ENCODE measurements around the gene RGS9BP.

Gene RGS9BP

GRCh38 chr19:32661318-32661717 is 14.3 kb upstream of the RGS9BP start:
- DNase-seq (ENCODE audit: low read depth, low spot score) = no peak
- no peak overlapping the region for H3K4me3 ChIP-seq (ENCODE audit: low read depth, low read length)
- POLR2A ChIA-PET = no interaction called here
- no peak for TF ChIP-seq CTCF (IDR thresholded peaks at IDR 0.05; ENCODE audit: insufficient read depth, low read length, missing control alignments)
- CTCF ChIA-PET = no interaction called here

GRCh38 chr19:32662186-32662585 is 13.5 kb upstream of the RGS9BP start:
- TF ChIP-seq CTCF (IDR thresholded peaks at IDR 0.05; ENCODE audit: insufficient read depth, low read length, missing control alignments) = no peak
- H3K4me3 ChIP-seq (ENCODE audit: low read depth, low read length) = no peak overlapping the region
- CTCF ChIA-PET = no interaction called here
- DNase-seq (ENCODE audit: low read depth, low spot score) = no peak
- POLR2A ChIA-PET = no interaction called here

- TF ChIP-seq CTCF (IDR thresholded peaks at IDR 0.05; ENCODE audit: insufficient read depth, low read length, missing control alignments) = no peak
- ChIA-PET CTCF (no interaction called here), POLR2A (no interaction called here)
- no peak overlapping the region for H3K4me3 ChIP-seq (ENCODE audit: low read depth, low read length)
- DNase-seq (ENCODE audit: low read depth, low spot score) = no peak
Observed at GRCh38 chr19:32666084-32666483, 9.6 kb upstream of the RGS9BP start.

GRCh38 chr19:32669310-32669709 is 6.3 kb upstream of the RGS9BP start:
- TF ChIP-seq CTCF (IDR thresholded peaks at IDR 0.05; ENCODE audit: insufficient read depth, low read length, missing control alignments) = no peak
- ChIA-PET POLR2A (no interaction called here), CTCF (no interaction called here)
- DNase-seq (ENCODE audit: low read depth, low spot score) = no peak
- no peak overlapping the region for H3K4me3 ChIP-seq (ENCODE audit: low read depth, low read length)

GRCh38 chr19:32671883-32672593 is 3.6 kb upstream of the RGS9BP start:
- ChIA-PET POLR2A (no interaction called here), CTCF (no interaction called here)
- H3K4me3 ChIP-seq (ENCODE audit: low read depth, low read length) = no peak overlapping the region
- no peak for DNase-seq (ENCODE audit: low read depth, low spot score)
- no peak for TF ChIP-seq CTCF (IDR thresholded peaks at IDR 0.05; ENCODE audit: insufficient read depth, low read length, missing control alignments)

GRCh38 chr19:32672841-32673240 is 2.8 kb upstream of the RGS9BP start:
- no peak overlapping the region for H3K4me3 ChIP-seq (ENCODE audit: low read depth, low read length)
- POLR2A ChIA-PET = no interaction called here
- no peak for TF ChIP-seq CTCF (IDR thresholded peaks at IDR 0.05; ENCODE audit: insufficient read depth, low read length, missing control alignments)

More at GRCh38 chr19:32672841-32673240, 2.8 kb upstream of the RGS9BP start:
- CTCF ChIA-PET = interaction anchor here (1.0 kb wide), 1 partner anchor 304 kb away, joined by 3 read pairs; no protein-coding TSS in a partner anchor
- DNase-seq (ENCODE audit: low read depth, low spot score) = no peak
